ENCODE measurements around the gene EBF3. TPM values are rescaled to one million over a fixed set of nuclear protein-coding genes. Genes with fewer than 3 reads are reported as not detected.

EBF3 gene
- total RNA-seq, 1 donor, result 31.8 TPM

GRCh38 chr10:129956286-129956670 lies 7.8 kb downstream of the EBF3 start:
- no peak for TF ChIP-seq CTCF (IDR thresholded peaks at IDR 0.05; ENCODE audit: extremely low read depth, low read depth, low read length)

DNA sequence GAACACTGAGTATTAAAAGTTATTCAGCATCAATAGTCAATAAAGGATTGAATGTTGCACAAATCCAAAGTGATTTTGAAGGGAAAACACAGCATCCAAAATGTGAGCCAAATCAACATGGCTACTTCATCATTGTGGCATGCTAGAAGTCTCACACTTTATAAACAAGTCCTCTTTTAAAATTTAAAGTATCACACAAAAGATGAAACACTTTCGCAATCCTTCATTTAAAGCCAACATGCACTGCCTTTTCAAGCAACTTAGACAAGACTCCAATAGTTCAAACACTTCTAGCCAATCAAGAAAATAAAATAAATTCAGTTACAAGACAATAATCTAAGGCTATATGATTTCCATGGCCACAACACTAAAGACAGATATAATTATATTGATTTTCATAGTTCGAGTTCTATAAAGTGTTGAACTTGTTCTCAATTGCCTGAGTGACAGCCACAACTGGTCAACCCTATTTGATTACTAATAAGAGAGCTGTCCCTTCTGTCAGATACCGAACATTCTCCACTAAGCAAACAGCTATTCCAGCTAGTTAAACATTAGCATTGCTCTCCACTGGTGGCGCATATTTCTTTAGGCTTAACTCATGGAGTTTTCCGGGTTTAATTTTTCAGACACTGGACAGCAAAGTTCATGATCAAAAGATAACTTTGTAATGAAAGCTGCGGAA lies 8.3 kb downstream of the EBF3 start:
- Histone ChIP-seq H3K4me1 (ENCODE audit: insufficient read depth, low read length) (peaks cover 79% of the 10 kb centered on the region), H3K27me3 (ENCODE audit: insufficient read depth, low read length) (no peaks in the 10 kb centered on the region), H4K20me1 (ENCODE audit: insufficient read depth, low read length) (no peaks in the 10 kb centered on the region), H2AFZ (ENCODE audit: low read length) (peak overlapping the region; percentile 5), H3K9me3 (ENCODE audit: low read depth, low read length) (no peaks in the 10 kb centered on the region), H3K27ac (ENCODE audit: low read depth, low read length) (peak overlapping the region; percentile 76), H3K36me3 (ENCODE audit: insufficient read depth, low read length) (peaks cover 10% of the 10 kb centered on the region), H3K4me3 (ENCODE audit: insufficient read depth, low read length) (peak overlapping the region; percentile 24), H3K4me2 (ENCODE audit: insufficient read depth, low read length) (peak overlapping the region; percentile 72), H3K79me2 (ENCODE audit: insufficient read depth, low read length) (peaks cover 96% of the 10 kb centered on the region)
- TF ChIP-seq CTCF (IDR thresholded peaks at IDR 0.05; ENCODE audit: extremely low read depth, low read depth, low read length), result peak; percentile 15
- DNase-seq (ENCODE audit: insufficient read length, low spot score, missing footprints), result peak; percentile 95

More at GRCh38 chr10:129956286-129956670, 7.8 kb downstream of the EBF3 start:
- H3K4me1 ChIP-seq (ENCODE audit: insufficient read depth, low read length), result peaks cover 75% of the 10 kb centered on the region
- H3K4me3 ChIP-seq (ENCODE audit: insufficient read depth, low read length), result peak overlapping the region; percentile 24
- H3K4me2 ChIP-seq (ENCODE audit: insufficient read depth, low read length), result peak overlapping the region; percentile 72
- no peak overlapping the region for H2AFZ ChIP-seq (ENCODE audit: low read length)
- H3K79me2 ChIP-seq (ENCODE audit: insufficient read depth, low read length), result peaks cover 96% of the 10 kb centered on the region
- H3K36me3 ChIP-seq (ENCODE audit: insufficient read depth, low read length), result peaks cover 10% of the 10 kb centered on the region
- no peaks in the 10 kb centered on the region for H3K27me3 ChIP-seq (ENCODE audit: insufficient read depth, low read length)
- H3K9me3 ChIP-seq (ENCODE audit: low read depth, low read length), result no peaks in the 10 kb centered on the region
- H4K20me1 ChIP-seq (ENCODE audit: insufficient read depth, low read length), result no peaks in the 10 kb centered on the region
- DNase-seq (ENCODE audit: insufficient read length, low spot score, missing footprints), result no peak
- H3K27ac ChIP-seq (ENCODE audit: low read depth, low read length), result peak overlapping the region; percentile 76

GRCh38 chr10:129954492-129955315 lies 9.4 kb downstream of the EBF3 start:
- DNase-seq (ENCODE audit: insufficient read length, low spot score, missing footprints), result peak; percentile 46
- H3K4me1 ChIP-seq (ENCODE audit: insufficient read depth, low read length), result peaks cover 83% of the 10 kb centered on the region
- H3K4me2 ChIP-seq (ENCODE audit: insufficient read depth, low read length), result peak overlapping the region; percentile 72

More at GRCh38 chr10:129954492-129955315, 9.4 kb downstream of the EBF3 start:
- no peak for TF ChIP-seq CTCF (IDR thresholded peaks at IDR 0.05; ENCODE audit: extremely low read depth, low read depth, low read length)
- peak overlapping the region; percentile 24 for H3K4me3 ChIP-seq (ENCODE audit: insufficient read depth, low read length)
- peak overlapping the region; percentile 76 for H3K27ac ChIP-seq (ENCODE audit: low read depth, low read length)
- peaks cover 87% of the 10 kb centered on the region for H3K79me2 ChIP-seq (ENCODE audit: insufficient read depth, low read length)
- H2AFZ ChIP-seq (ENCODE audit: low read length), result no peak overlapping the region
- no peaks in the 10 kb centered on the region for H3K27me3 ChIP-seq (ENCODE audit: insufficient read depth, low read length)
- H3K9me3 ChIP-seq (ENCODE audit: low read depth, low read length), result no peaks in the 10 kb centered on the region
- no peaks in the 10 kb centered on the region for H4K20me1 ChIP-seq (ENCODE audit: insufficient read depth, low read length)
- peaks cover 10% of the 10 kb centered on the region for H3K36me3 ChIP-seq (ENCODE audit: insufficient read depth, low read length)

Measured in osteoblast (primary cell).